CD14-positive monocyte (primary cell): ENCODE results near the gene C12orf43. TPM values are rescaled to one million over a fixed set of nuclear protein-coding genes. Genes with fewer than 3 reads are reported as not detected.

Experiments
- DNase-seq, 3 donors: peaks; one replicate each; pipeline ENCODE4 v3.0.0-alpha.2; 2011 to 2022
- H2AFZ ChIP-seq: 2 replicates; pipeline ENCODE4 v1.6.0; 2012; ENCODE audit warnings: mild to moderate bottlenecking, low read depth, low read length, inconsistent platforms; ENCODE audit not compliant: insufficient read depth, poor library complexity, severe bottlenecking
- H3K27ac ChIP-seq, 2 donors: 1 replicate in 1 of 2; 2 replicates in 1 of 2; pipeline ENCODE4 v1.5.1; 2012 to 2013; ENCODE audit warnings: low read length in 2 of 2, control low read depth in 1 of 2, inconsistent platforms in 1 of 2, low read depth in 1 of 2, mild to moderate bottlenecking in 1 of 2
- H3K27me3 ChIP-seq, 2 donors: one replicate each; pipeline versions ENCODE4 v1.6.0 to v1.6.1; 2011 to 2013; ENCODE audit warnings: low read length in 2 of 2; ENCODE audit not compliant: control insufficient read depth in 2 of 2, insufficient read depth in 2 of 2
- H3K36me3 ChIP-seq, 2 donors: replicated peaks in 1 of 2; 1 replicate in 1 of 2; 2 replicates in 1 of 2; pipeline versions ENCODE4 v1.5.1 to v1.6.1; 2012 to 2013; ENCODE audit warnings: low read length in 2 of 2, control low read depth in 1 of 2, inconsistent platforms in 1 of 2, mild to moderate bottlenecking in 1 of 2; ENCODE audit not compliant: insufficient read depth in 2 of 2, control insufficient read depth in 1 of 2
- H3K4me1 ChIP-seq, 2 donors: 1 replicate in 1 of 2; 2 replicates in 1 of 2; pipeline versions ENCODE4 v1.5.1 to v1.6.1; 2012 to 2013; ENCODE audit warnings: low read length in 2 of 2, control low read depth in 1 of 2, inconsistent platforms in 1 of 2, mild to moderate bottlenecking in 1 of 2, moderate library complexity in 1 of 2; ENCODE audit not compliant: insufficient read depth in 2 of 2, control insufficient read depth in 1 of 2
- H3K4me2 ChIP-seq: replicated peaks from 2 replicates; pipeline ENCODE3; 2012; ENCODE audit warnings: low read length, moderate library complexity, mild to moderate bottlenecking; ENCODE audit not compliant: poor library complexity, severe bottlenecking; ENCODE audit errors: extremely low read depth
- H3K4me3 ChIP-seq, 3 experiments: fragments of 200-600 bp in 1 of 3; sonication (generic) in 1 of 3; replicated peaks in 1 of 3; 1 replicate in 2 of 3; 2 replicates in 1 of 3; pipeline ENCODE4 v1.5.1; 2011 to 2013; ENCODE audit warnings: low read length in 3 of 3, mild to moderate bottlenecking in 3 of 3, control low read depth in 2 of 3, low read depth in 2 of 3, inconsistent platforms in 1 of 3, moderate library complexity in 1 of 3
- H3K79me2 ChIP-seq: 2 replicates; pipeline ENCODE4 v1.6.0; 2012; ENCODE audit warnings: mild to moderate bottlenecking, control low read depth, inconsistent platforms, low read length, moderate library complexity; ENCODE audit not compliant: insufficient read depth
- H3K9ac ChIP-seq: 2 replicates; pipeline ENCODE4 v1.6.0; 2017; ENCODE audit warnings: low read length, mild to moderate bottlenecking; ENCODE audit not compliant: insufficient read depth, poor library complexity, severe bottlenecking
- H3K9me3 ChIP-seq, 2 donors: replicated peaks in 1 of 2; 1 replicate in 1 of 2; 2 replicates in 1 of 2; pipeline versions ENCODE4 v1.5.1 to v1.6.1; 2012 to 2013; ENCODE audit warnings: low read length in 2 of 2, control low read depth in 1 of 2; ENCODE audit not compliant: control insufficient read depth in 1 of 2, insufficient read depth in 1 of 2
- H4K20me1 ChIP-seq: 2 replicates; pipeline ENCODE4 v1.6.0; 2012; ENCODE audit warnings: mild to moderate bottlenecking, low read length, control low read depth, moderate library complexity; ENCODE audit not compliant: insufficient read depth
- H3K27ac Mint-ChIP-seq, 7 donors: one replicate each; pipeline ENCODE4 v1.8.0; 2020; ENCODE audit warnings: mild to moderate bottlenecking in 7 of 7, mixed read lengths in 7 of 7, moderate library complexity in 6 of 7, inconsistent platforms in 2 of 7
- H3K27me3 Mint-ChIP-seq, 3 donors: one replicate each; pipeline ENCODE4 v1.8.0; 2021 to 2022; ENCODE audit warnings: low read depth in 3 of 3, mild to moderate bottlenecking in 3 of 3, mixed read lengths in 3 of 3, moderate library complexity in 3 of 3, inconsistent platforms in 1 of 3
- H3K36me3 Mint-ChIP-seq, 2 donors: one replicate each; pipeline ENCODE4 v1.8.0; 2020; ENCODE audit warnings: mixed read lengths in 2 of 2, inconsistent platforms in 1 of 2, mild to moderate bottlenecking in 1 of 2
- H3K4me1 Mint-ChIP-seq: one replicate; pipeline ENCODE4 v1.8.0; 2020; ENCODE audit warnings: mild to moderate bottlenecking, mixed read lengths
- H3K4me3 Mint-ChIP-seq, 2 donors: one replicate each; pipeline ENCODE4 v1.8.0; 2020; ENCODE audit warnings: mild to moderate bottlenecking in 2 of 2, mixed read lengths in 2 of 2, moderate library complexity in 1 of 2
- H3K9me3 Mint-ChIP-seq, 7 donors: one replicate each; pipeline ENCODE4 v1.8.0; 2020 to 2022; ENCODE audit warnings: mixed read lengths in 7 of 7, mild to moderate bottlenecking in 6 of 7, moderate library complexity in 6 of 7, inconsistent platforms in 2 of 7
- CTCF ChIP-seq: fragments of 200-600 bp; IDR thresholded peaks from one replicate; pipeline ENCODE4 v1.8.0; 2022; ENCODE audit warnings: antibody characterized with exemption, mild to moderate bottlenecking
- WGBS: methylation state at CpG from one replicate; pipeline ENCODE4 v1.1.5; 2013; ENCODE audit warnings: missing lambda C conversion rate; ENCODE audit not compliant: insufficient coverage; 5-methylcytosine and 5-hydroxymethylcytosine counted together
- intact Hi-C, 2 donors: fragments of 100-400 bp; cut with micrococcal nuclease; formaldehyde crosslinking; loops; one replicate each; pipeline versions ENCODE4 v1.15.0 to v1.15.1; 2023
- polyA plus RNA-seq, 3 donors: library from polyadenylated mRNA; depleted of rRNA in 1 of 3; unstranded in 2 of 3; stranded (reverse) in 1 of 3; fragments of 300-500 nt in 2 of 3; fragments of >200 nt in 1 of 3; fragmentation: Illumina TruSeq in 2 of 3; gene quantifications; 1 replicate in 2 of 3; 2 replicates in 1 of 3; pipeline ENCODE4 v1.2.3, GENCODE V29; 2012 to 2021

The C12orf43 gene
- polyA plus RNA-seq, 3 donors, result 7.2 to 10.9 (median 9.6) TPM

- peaks cover 36 to 56% of the 10 kb centered on the region in 2 donors for H3K4me1 ChIP-seq
- no peak for TF ChIP-seq CTCF
- H3K9ac ChIP-seq, result no peak overlapping the region
- Mint-ChIP-seq H3K4me1 (peaks cover 41% of the 10 kb centered on the region), H3K27ac (peak overlapping the region; percentile 66 to 90 (median 83)), H3K36me3 (peaks cover 26 to 49% of the 10 kb centered on the region in 2 donors), H3K27me3 (peaks cover 0 to 2% (median 1%) of the 10 kb centered on the region in 3 donors), H3K4me3 (peak overlapping the region in 1 of 2 donors; percentile 11), H3K9me3 (peaks cover 0 to 5% (median 0%) of the 10 kb centered on the region in 7 donors)
- H3K36me3 ChIP-seq, result peaks cover 0 to 28% of the 10 kb centered on the region in 2 donors
- WGBS, result 77% methylated on average over 4 of the region's 10 CpGs
- peak overlapping the region in 1 of 3 experiments; percentile 21 for H3K4me3 ChIP-seq
- peak overlapping the region; percentile 13 to 71 for H3K27ac ChIP-seq
- no peak overlapping the region for H3K4me2 ChIP-seq
- H2AFZ ChIP-seq, result no peak overlapping the region
- H3K9me3 ChIP-seq, result no peaks in the 10 kb centered on the region
- H3K27me3 ChIP-seq, result no peaks in the 10 kb centered on the region
- DNase-seq, result peak; percentile 78 to 89 (median 79)
- H4K20me1 ChIP-seq, result no peaks in the 10 kb centered on the region
- intact Hi-C loops, result no loop called here
- no peaks in the 10 kb centered on the region for H3K79me2 ChIP-seq
Measured at GRCh38 chr12:121033625-121034349, 17.5 kb upstream of the C12orf43 start.

GRCh38 chr12:121030576-121031212, 14.4 kb upstream of the C12orf43 start:
- H3K4me1 Mint-ChIP-seq, result peaks cover 37% of the 10 kb centered on the region
- intact Hi-C loops, result no loop called here
- H3K27ac Mint-ChIP-seq, result no peak overlapping the region

More at GRCh38 chr12:121030576-121031212, 14.4 kb upstream of the C12orf43 start:
- no peak overlapping the region for H3K4me2 ChIP-seq
- no peaks in the 10 kb centered on the region for H3K79me2 ChIP-seq
- no peak overlapping the region for H3K4me3 ChIP-seq
- no peak overlapping the region for H3K4me3 Mint-ChIP-seq
- no peak for TF ChIP-seq CTCF
- H2AFZ ChIP-seq, result no peak overlapping the region
- no peaks in the 10 kb centered on the region for H4K20me1 ChIP-seq
- peaks cover 4 to 23% (median 18%) of the 10 kb centered on the region in 7 donors for H3K9me3 Mint-ChIP-seq
- H3K27me3 ChIP-seq, result no peaks in the 10 kb centered on the region
- WGBS, result 97% methylated on average over 5 of the region's 10 CpGs
- H3K36me3 ChIP-seq, result peaks cover 0 to 44% of the 10 kb centered on the region in 2 donors
- peaks cover 12 to 15% of the 10 kb centered on the region in 2 donors for H3K9me3 ChIP-seq
- no peaks in the 10 kb centered on the region for H3K27me3 Mint-ChIP-seq
- peaks cover 37 to 72% of the 10 kb centered on the region in 2 donors for H3K36me3 Mint-ChIP-seq
- no peak overlapping the region for H3K9ac ChIP-seq
- DNase-seq, result no peak
- H3K4me1 ChIP-seq, result peaks cover 27 to 42% of the 10 kb centered on the region in 2 donors
- H3K27ac ChIP-seq, result no peak overlapping the region
